NCI-H1105 treated with DMSO at 0.1 percent for 48 hours (cell line): ENCODE results near the gene DNAH7.

Experiments
- DNase-seq: peaks from one replicate; lab custom pipeline; 2025; lab: John Stamatoyannopoulos, UW

Gene DNAH7

GRCh38 chr2:195808189-195808588 is 260.4 kb downstream of the DNAH7 start:
- no peak for DNase-seq

GRCh38 chr2:195805283-195805976 is 263.2 kb downstream of the DNAH7 start:
- DNase-seq, result no peak

GRCh38 chr2:195795879-195796278 is 272.8 kb downstream of the DNAH7 start:
- no peak for DNase-seq

GRCh38 chr2:195793881-195794280 is 274.8 kb downstream of the DNAH7 start:
- DNase-seq, result no peak

- DNase-seq, result no peak
These were observed 286.5 kb downstream of the DNAH7 start for GRCh38 chr2:195782156-195782555.

GRCh38 chr2:195779491-195779890 is 289.1 kb downstream of the DNAH7 start:
- DNase-seq, result no peak

- DNase-seq, result no peak
These were observed 298.7 kb downstream of the DNAH7 start for GRCh38 chr2:195769975-195770374.

GRCh38 chr2:195768431-195768830 is 300.2 kb downstream of the DNAH7 start:
- no peak for DNase-seq

- DNase-seq, result no peak
These were observed 301.9 kb downstream of the DNAH7 start for GRCh38 chr2:195766691-195767090.

GRCh38 chr2:195763866-195764265 is 304.8 kb downstream of the DNAH7 start:
- DNase-seq, result no peak

GRCh38 chr2:195759877-195760276 is 308.8 kb downstream of the DNAH7 start:
- no peak for DNase-seq

- no peak for DNase-seq
These were observed 309.8 kb downstream of the DNAH7 start for GRCh38 chr2:195758846-195759245.

- no peak for DNase-seq
These were observed 312.3 kb downstream of the DNAH7 start for GRCh38 chr2:195756218-195756942.

- no peak for DNase-seq
These were observed 327.4 kb downstream of the DNAH7 start for GRCh38 chr2:195741191-195741590.

GRCh38 chr2:195737511-195738325 is 330.9 kb downstream of the DNAH7 start:
- DNase-seq, result no peak

GRCh38 chr2:195735347-195735746 is 333.3 kb downstream of the DNAH7 start:
- no peak for DNase-seq

- DNase-seq, result no peak
These were observed 333.7 kb downstream of the DNAH7 start for GRCh38 chr2:195734931-195735330.

- DNase-seq, result no peak
These were observed 334.2 kb downstream of the DNAH7 start for GRCh38 chr2:195734395-195734794.

GRCh38 chr2:195733831-195734230 is 334.8 kb downstream of the DNAH7 start:
- DNase-seq, result no peak

- no peak for DNase-seq
These were observed 336.1 kb downstream of the DNAH7 start for GRCh38 chr2:195732574-195732973.

- no peak for DNase-seq
These were observed 337.7 kb downstream of the DNAH7 start for GRCh38 chr2:195730912-195731311.

GRCh38 chr2:195727106-195727505 is 341.5 kb downstream of the DNAH7 start:
- DNase-seq, result no peak

GRCh38 chr2:195722075-195722474 is 346.6 kb downstream of the DNAH7 start:
- DNase-seq, result no peak
